ENCODE results near the gene RNASEL. TPM values are rescaled to one million over a fixed set of nuclear protein-coding genes. Genes with fewer than 3 reads are reported as not detected.
"Not testable (repeated sequence)": the region's sequence is repeated elsewhere in the genome, so short reads cannot be mapped to it uniquely, and the experiment has no call there.

The RNASEL gene, protein sequence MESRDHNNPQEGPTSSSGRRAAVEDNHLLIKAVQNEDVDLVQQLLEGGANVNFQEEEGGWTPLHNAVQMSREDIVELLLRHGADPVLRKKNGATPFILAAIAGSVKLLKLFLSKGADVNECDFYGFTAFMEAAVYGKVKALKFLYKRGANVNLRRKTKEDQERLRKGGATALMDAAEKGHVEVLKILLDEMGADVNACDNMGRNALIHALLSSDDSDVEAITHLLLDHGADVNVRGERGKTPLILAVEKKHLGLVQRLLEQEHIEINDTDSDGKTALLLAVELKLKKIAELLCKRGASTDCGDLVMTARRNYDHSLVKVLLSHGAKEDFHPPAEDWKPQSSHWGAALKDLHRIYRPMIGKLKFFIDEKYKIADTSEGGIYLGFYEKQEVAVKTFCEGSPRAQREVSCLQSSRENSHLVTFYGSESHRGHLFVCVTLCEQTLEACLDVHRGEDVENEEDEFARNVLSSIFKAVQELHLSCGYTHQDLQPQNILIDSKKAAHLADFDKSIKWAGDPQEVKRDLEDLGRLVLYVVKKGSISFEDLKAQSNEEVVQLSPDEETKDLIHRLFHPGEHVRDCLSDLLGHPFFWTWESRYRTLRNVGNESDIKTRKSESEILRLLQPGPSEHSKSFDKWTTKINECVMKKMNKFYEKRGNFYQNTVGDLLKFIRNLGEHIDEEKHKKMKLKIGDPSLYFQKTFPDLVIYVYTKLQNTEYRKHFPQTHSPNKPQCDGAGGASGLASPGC
- total RNA-seq (2014; rRNA removed; shearing (Covaris generic); ENCODE audit: low replicate concordance), result 11.8 and 17.3 TPM in 2 replicates

DNA sequence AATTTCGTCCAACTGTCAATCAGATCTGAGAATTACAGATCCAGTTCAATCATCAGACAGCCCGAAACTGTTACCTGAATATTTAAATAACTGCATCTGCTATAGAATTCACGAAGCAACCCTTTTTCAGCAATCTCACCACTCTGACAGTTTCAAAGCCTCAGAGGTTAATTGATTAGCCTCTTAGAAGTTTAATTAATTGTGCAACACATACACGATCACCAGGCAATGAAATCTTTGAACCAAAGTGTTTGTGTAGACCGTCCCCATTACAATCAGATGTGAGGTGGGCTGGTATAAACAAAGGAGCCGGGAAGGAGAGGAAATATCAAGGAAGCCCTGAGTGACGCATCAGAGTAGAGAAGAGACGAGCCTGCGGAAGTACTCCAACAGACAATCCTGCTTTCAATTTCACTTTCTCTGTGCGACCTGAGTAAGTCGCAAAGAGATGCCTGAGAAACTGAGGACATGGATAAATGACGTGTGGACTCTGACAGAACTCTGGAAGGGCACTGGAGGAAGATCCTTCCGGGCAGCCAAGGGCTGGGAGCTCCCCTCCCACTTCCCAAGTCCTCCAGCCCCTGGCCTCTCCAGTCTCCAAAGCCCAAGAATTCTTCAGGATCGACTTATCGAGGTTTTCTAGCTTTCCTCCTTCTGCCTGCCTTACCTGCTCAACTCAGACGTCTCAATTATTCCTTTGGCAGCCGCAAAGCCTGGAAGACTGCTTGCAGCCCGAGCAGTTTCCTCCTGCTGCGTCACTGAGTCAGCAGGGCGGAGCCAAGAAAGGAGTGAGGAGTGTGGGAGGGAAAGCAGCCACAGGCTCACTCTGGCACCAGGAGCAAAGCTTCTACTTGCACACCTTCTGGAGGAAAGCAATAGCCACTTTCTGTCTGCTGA, at the start of gene RNASEL:
RNASEL (minus strand) TSS at position 757 of the 897 bp plus-strand sequence. CDS start 2,450 bp downstream, outside the sequence.
- Histone ChIP-seq H3K27me3 (ENCODE audit: low read length) (no peaks in the 10 kb centered on the region), H3K27ac (ENCODE audit: low read length) (peak within 1 kb of the TSS; percentile 81), H3K9ac (ENCODE audit: low read length) (peak within 1 kb of the TSS; percentile 92), H3K79me2 (ENCODE audit: low read length) (peaks cover 25% of the 10 kb centered on the region), H3K4me3 (ENCODE audit: low read length) (peak within 1 kb of the TSS; percentile 84), H4K20me1 (ENCODE audit: insufficient read depth, low read depth, low read length) (no peaks in the 10 kb centered on the region), H3K9me2 (replicated peaks; ENCODE audit: insufficient read depth, low read length) (no peaks in the 10 kb centered on the region), H2AFZ (ENCODE audit: low read length) (peak within 1 kb of the TSS; percentile 40), H3K4me2 (ENCODE audit: low read depth, low read length, poor library complexity, severe bottlenecking) (peak within 1 kb of the TSS; percentile 85), H3K9me3 (ENCODE audit: low read length) (no peaks in the 10 kb centered on the region), H3K4me1 (ENCODE audit: low read length) (peaks cover 22% of the 10 kb centered on the region), H3K36me3 (ENCODE audit: insufficient read depth, low read length) (0 out of 2 replicates have a peak, but pooled peaks cover 4% of the 10 kb centered on the region)
- peak; percentile 80 for DNase-seq

DNA sequence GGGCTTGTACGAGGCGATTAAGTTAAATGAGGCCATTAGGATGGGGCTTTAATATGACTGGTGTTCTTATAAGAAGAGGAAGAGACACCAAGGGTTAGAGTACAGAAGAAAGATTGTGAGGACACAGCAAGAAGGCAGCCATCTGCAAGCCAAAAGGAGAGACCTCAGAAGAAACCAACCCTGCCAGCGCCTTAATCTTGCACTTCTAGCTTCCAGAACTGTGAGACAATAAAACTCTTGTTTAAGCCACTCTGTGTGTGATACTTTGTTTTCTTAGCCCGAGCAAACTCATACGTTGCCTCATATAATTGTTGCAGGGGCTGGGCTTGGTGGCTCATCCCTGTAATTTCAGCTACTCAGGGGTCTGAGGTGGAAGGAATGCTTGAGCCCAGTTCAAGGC, 48.7 kb upstream of the RNASEL start:
- DNase-seq, result no peak
- H3K9me2 ChIP-seq (replicated peaks; ENCODE audit: insufficient read depth, low read length), result no peaks in the 10 kb centered on the region
- no peaks in the 10 kb centered on the region for H3K27me3 ChIP-seq (ENCODE audit: low read length)
- H3K79me2 ChIP-seq (ENCODE audit: low read length), result no peaks in the 10 kb centered on the region
- H4K20me1 ChIP-seq (ENCODE audit: insufficient read depth, low read depth, low read length), result no peaks in the 10 kb centered on the region
- H3K27ac ChIP-seq (ENCODE audit: low read length), result no peak overlapping the region
- no peak overlapping the region for H2AFZ ChIP-seq (ENCODE audit: low read length)
- H3K4me3 ChIP-seq (ENCODE audit: low read length), result no peak overlapping the region
- peaks cover 36% of the 10 kb centered on the region for H3K4me1 ChIP-seq (ENCODE audit: low read length)
- H3K9ac ChIP-seq (ENCODE audit: low read length), result no peak overlapping the region
- no peaks in the 10 kb centered on the region for H3K9me3 ChIP-seq (ENCODE audit: low read length)
- no peak overlapping the region for H3K4me2 ChIP-seq (ENCODE audit: low read depth, low read length, poor library complexity, severe bottlenecking)
- no peaks in the 10 kb centered on the region for H3K36me3 ChIP-seq (ENCODE audit: insufficient read depth, low read length)

DNA sequence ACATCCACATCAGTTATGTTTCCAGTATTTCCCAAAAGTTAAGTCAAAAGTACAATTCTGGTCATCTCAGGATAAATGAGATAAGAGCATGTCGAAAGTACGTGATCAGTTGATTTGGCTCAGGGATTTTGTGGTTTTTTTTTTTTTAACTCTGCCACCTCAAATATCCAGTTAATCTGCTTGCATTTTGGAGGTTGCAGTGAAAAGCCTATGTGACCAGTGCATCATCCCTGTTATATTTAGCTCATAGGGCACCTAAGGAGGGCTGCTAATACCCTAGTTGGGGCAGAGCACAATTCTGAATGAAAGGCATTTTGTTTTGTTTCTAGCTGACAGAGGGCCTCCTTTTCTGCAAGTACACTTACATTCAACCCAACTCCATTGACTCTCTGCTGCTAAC, 46.8 kb upstream of the RNASEL start:
- Histone ChIP-seq H3K27ac (ENCODE audit: low read length) (no peak overlapping the region), H3K4me1 (ENCODE audit: low read length) (peaks cover 48% of the 10 kb centered on the region), H3K4me3 (ENCODE audit: low read length) (no peak overlapping the region), H2AFZ (ENCODE audit: low read length) (no peak overlapping the region), H3K79me2 (ENCODE audit: low read length) (no peaks in the 10 kb centered on the region), H3K4me2 (ENCODE audit: low read depth, low read length, poor library complexity, severe bottlenecking) (peak overlapping the region; percentile 12), H3K36me3 (ENCODE audit: insufficient read depth, low read length) (no peaks in the 10 kb centered on the region), H3K9me2 (replicated peaks; ENCODE audit: insufficient read depth, low read length) (no peaks in the 10 kb centered on the region), H3K9ac (ENCODE audit: low read length) (no peak overlapping the region), H3K9me3 (ENCODE audit: low read length) (no peaks in the 10 kb centered on the region), H4K20me1 (ENCODE audit: insufficient read depth, low read depth, low read length) (no peaks in the 10 kb centered on the region), H3K27me3 (ENCODE audit: low read length) (no peaks in the 10 kb centered on the region)
- DNase-seq, result no peak

DNA sequence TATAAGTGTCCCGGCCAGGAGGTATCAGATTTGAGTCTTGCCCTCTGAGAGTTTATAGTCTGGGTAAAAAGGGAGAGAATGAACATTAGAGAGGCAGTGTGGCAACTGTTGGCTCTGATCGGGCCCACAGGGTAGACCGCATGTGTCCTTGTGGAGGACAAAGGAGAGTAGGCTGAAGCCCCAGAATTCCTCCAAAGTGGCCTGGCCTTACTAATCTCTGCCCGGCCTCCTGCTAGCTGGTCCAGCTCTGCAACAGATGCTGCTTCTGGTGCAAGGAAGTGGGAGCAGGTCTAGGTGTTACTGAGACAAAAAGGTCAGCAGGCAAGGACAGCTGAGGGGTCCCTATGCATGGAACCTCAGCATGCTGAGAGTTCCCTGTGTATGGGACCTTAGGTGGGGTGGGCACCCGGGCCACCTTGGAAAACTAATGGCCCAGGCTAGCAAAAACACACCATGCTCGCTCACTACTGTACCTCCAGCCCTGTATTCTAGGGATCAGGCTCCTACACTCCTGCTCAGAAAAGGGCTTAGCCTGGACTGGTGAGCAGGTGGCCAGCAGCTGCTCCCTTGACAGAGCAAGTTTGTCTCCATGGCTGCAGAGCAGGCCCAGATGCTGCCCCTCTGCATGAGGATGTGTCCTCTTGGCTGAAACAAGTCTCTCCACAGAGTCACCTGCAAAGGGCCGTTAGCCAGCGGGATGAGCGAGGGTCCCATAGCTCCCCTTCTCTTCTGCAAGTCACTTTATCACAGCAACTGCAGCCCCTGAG, 45.4 kb upstream of the RNASEL start:
- peak overlapping the region; percentile 60 for H3K9ac ChIP-seq (ENCODE audit: low read length)
- H3K4me1 ChIP-seq (ENCODE audit: low read length), result peaks cover 62% of the 10 kb centered on the region
- peak overlapping the region; percentile 81 for H3K27ac ChIP-seq (ENCODE audit: low read length)
- no peaks in the 10 kb centered on the region for H3K79me2 ChIP-seq (ENCODE audit: low read length)
- H3K36me3 ChIP-seq (ENCODE audit: insufficient read depth, low read length), result no peaks in the 10 kb centered on the region
- DNase-seq, result peak; percentile 61
- H3K9me2 ChIP-seq (replicated peaks; ENCODE audit: insufficient read depth, low read length), result no peaks in the 10 kb centered on the region
- no peaks in the 10 kb centered on the region for H3K9me3 ChIP-seq (ENCODE audit: low read length)
- H3K4me3 ChIP-seq (ENCODE audit: low read length), result peak overlapping the region; percentile 45
- H3K27me3 ChIP-seq (ENCODE audit: low read length), result no peaks in the 10 kb centered on the region
- no peaks in the 10 kb centered on the region for H4K20me1 ChIP-seq (ENCODE audit: insufficient read depth, low read depth, low read length)
- no peak overlapping the region for H2AFZ ChIP-seq (ENCODE audit: low read length)
- H3K4me2 ChIP-seq (ENCODE audit: low read depth, low read length, poor library complexity, severe bottlenecking), result peak overlapping the region; percentile 72

DNA sequence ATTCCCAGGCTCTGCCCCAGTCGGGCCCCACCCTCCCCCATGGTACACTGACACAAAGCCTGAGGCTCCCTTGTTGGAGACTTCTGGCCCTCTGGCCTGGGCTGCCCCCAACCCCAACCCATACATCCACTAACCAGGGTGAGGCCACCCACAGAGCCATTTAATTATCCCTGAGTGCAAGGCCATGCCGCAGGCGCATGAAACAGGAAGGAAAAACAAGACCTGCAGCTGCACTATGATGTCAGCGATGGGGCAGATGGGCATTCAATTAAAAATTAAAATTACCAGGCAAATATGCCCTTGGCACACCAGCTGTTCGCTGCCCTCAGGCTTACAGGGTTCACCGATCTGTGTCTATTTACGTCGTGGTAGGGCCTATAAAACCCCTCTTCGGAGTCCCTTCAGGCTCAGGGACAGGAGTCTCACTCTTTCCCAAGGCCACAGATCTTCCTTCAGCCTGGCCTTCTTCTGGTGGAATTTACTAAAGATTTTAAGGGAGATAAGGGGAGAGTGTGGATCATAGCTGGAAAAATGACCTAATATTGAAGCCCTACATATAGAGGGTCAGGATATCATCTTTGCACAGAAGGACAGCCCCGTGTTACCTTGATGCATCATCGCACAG, 44.7 kb upstream of the RNASEL start:
- DNase-seq, result peak; percentile 93
- Histone ChIP-seq H3K27me3 (ENCODE audit: low read length) (no peaks in the 10 kb centered on the region), H4K20me1 (ENCODE audit: insufficient read depth, low read depth, low read length) (no peaks in the 10 kb centered on the region), H3K4me1 (ENCODE audit: low read length) (peaks cover 69% of the 10 kb centered on the region), H3K4me2 (ENCODE audit: low read depth, low read length, poor library complexity, severe bottlenecking) (peak overlapping the region; percentile 72), H3K27ac (ENCODE audit: low read length) (peak overlapping the region; percentile 81), H3K9me3 (ENCODE audit: low read length) (no peaks in the 10 kb centered on the region), H2AFZ (ENCODE audit: low read length) (no peak overlapping the region), H3K9ac (ENCODE audit: low read length) (peak overlapping the region; percentile 60), H3K4me3 (ENCODE audit: low read length) (peak overlapping the region; percentile 45), H3K36me3 (ENCODE audit: insufficient read depth, low read length) (no peaks in the 10 kb centered on the region), H3K9me2 (replicated peaks; ENCODE audit: insufficient read depth, low read length) (no peaks in the 10 kb centered on the region), H3K79me2 (ENCODE audit: low read length) (no peaks in the 10 kb centered on the region)

DNA sequence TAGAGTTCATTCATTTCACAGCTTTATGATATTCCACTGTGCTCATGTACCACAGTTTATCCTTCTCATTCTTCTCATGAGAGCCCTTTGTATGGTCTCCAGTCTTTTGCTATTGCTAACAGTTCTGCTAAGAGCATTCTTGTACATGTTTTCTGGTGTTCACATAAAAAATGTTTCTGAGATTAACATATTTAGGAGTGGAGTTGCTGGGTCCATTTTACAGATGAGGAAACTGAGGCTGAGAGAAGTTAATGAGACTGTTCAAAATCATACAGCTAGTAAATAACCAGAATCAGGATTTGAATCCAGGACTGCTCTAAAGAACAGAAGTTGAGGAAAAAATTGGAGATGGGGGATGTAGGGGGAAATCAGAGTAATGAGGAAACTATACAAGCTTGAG, 44.0 kb upstream of the RNASEL start:
- H3K4me1 ChIP-seq (ENCODE audit: low read length), result peaks cover 73% of the 10 kb centered on the region
- H3K79me2 ChIP-seq (ENCODE audit: low read length), result no peaks in the 10 kb centered on the region
- no peaks in the 10 kb centered on the region for H3K9me3 ChIP-seq (ENCODE audit: low read length)
- H2AFZ ChIP-seq (ENCODE audit: low read length), result no peak overlapping the region
- DNase-seq, result no peak
- peak overlapping the region; percentile 81 for H3K27ac ChIP-seq (ENCODE audit: low read length)
- H3K9ac ChIP-seq (ENCODE audit: low read length), result peak overlapping the region; percentile 30; the same call in 1 of the 2 replicates
- H3K9me2 ChIP-seq (replicated peaks; ENCODE audit: insufficient read depth, low read length), result no peaks in the 10 kb centered on the region
- peak overlapping the region; percentile 72 for H3K4me2 ChIP-seq (ENCODE audit: low read depth, low read length, poor library complexity, severe bottlenecking)
- H4K20me1 ChIP-seq (ENCODE audit: insufficient read depth, low read depth, low read length), result no peaks in the 10 kb centered on the region
- no peaks in the 10 kb centered on the region for H3K36me3 ChIP-seq (ENCODE audit: insufficient read depth, low read length)
- no peaks in the 10 kb centered on the region for H3K27me3 ChIP-seq (ENCODE audit: low read length)
- no peak overlapping the region for H3K4me3 ChIP-seq (ENCODE audit: low read length)

DNA sequence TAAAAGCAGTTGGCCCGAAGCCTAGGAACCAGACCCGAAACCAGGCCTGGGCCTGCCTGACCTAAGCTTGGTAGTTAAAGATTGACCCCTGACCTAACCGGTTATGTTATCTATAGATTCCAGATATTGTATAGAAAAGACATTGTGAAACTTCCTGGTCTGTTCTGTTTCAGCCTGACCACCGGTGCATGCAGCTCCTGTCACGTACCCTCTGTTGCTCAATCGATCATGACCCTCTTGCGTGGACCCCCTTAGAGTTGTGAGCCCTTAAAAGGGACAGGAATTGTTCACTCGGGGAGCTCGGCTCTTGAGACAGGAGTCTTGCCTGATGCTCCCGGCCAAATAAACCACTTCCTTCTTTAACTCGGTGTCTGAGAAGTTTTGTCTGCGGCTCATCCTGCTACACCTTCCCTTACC, 43.4 kb upstream of the RNASEL start:
- H3K27me3 ChIP-seq (ENCODE audit: low read length); H3K9me3 ChIP-seq (ENCODE audit: low read length); H3K9me2 ChIP-seq (replicated peaks; ENCODE audit: insufficient read depth, low read length); H3K4me2 ChIP-seq (ENCODE audit: low read depth, low read length, poor library complexity, severe bottlenecking); H3K27ac ChIP-seq (ENCODE audit: low read length); H3K9ac ChIP-seq (ENCODE audit: low read length); H4K20me1 ChIP-seq (ENCODE audit: insufficient read depth, low read depth, low read length); H3K79me2 ChIP-seq (ENCODE audit: low read length); H3K36me3 ChIP-seq (ENCODE audit: insufficient read depth, low read length); H3K4me3 ChIP-seq (ENCODE audit: low read length); H2AFZ ChIP-seq (ENCODE audit: low read length); DNase-seq: not testable (repeated sequence)
- H3K4me1 ChIP-seq (ENCODE audit: low read length), result peaks cover 74% of the 10 kb centered on the region
